Measurements from ENCODE around the gene LEF1.

GRCh38 chr4:108068442-108068841 lies 100.3 kb downstream of the LEF1 start:
- no peak for TF ChIP-seq CTCF (IDR thresholded peaks at IDR 0.05; ENCODE audit: control extremely low read depth in 1 of 3, insufficient read depth in 1 of 3, low read depth in 1 of 3, low read length in 3 of 3)
- TF ChIP-seq TAF1 (IDR thresholded peaks at IDR 0.05; ENCODE audit: low read depth, low read length): no peak
- TF ChIP-seq CBX5 (IDR thresholded peaks at IDR 0.05; ENCODE audit: low read depth, low read length): no peak
- no peak for TF ChIP-seq POLR2A (IDR thresholded peaks at IDR 0.05; ENCODE audit: control extremely low read depth in 1 of 2, low read depth in 2 of 2, low read length in 2 of 2)
- TF ChIP-seq SIX5 (IDR thresholded peaks at IDR 0.05; ENCODE audit: low read depth, low read length): no peak
- no peak for TF ChIP-seq KDM1A (IDR thresholded peaks at IDR 0.05; ENCODE audit: borderline replicate concordance, low read length)
- TF ChIP-seq EZH2 (IDR thresholded peaks at IDR 0.05; ENCODE audit: low read depth, low read length, severe bottlenecking): no peak

Measured in H1 (cell line).